IMR-90 (cell line): Measurements from ENCODE around the gene CCT3.

ENCODE experiments used
- CHD1 ChIP-seq: IDR thresholded peaks from 2 replicates; pipeline ENCODE4 v1.6.1; 2012; ENCODE audit warnings: low read depth, low read length, improper control_type of control experiment
- CTCF ChIP-seq: conservative IDR thresholded peaks from 2 replicates; pipeline ENCODE4 v1.5.1; 2012; ENCODE audit warnings: mild to moderate bottlenecking, low read depth, low read length, improper control_type of control experiment
- FOS ChIP-seq: fragments of 150-350 bp; IDR thresholded peaks from 2 replicates; pipeline ENCODE4 v1.6.1; 2016; ENCODE audit warnings: low read depth, low read length
- MAFK ChIP-seq: IDR thresholded peaks from 2 replicates; pipeline ENCODE4 v1.6.1; 2012; ENCODE audit warnings: low read depth, low read length, improper control_type of control experiment
- POLR2A ChIP-seq: IDR thresholded peaks from 2 replicates; pipeline ENCODE4 v1.6.1; 2012; ENCODE audit warnings: mild to moderate bottlenecking, low read depth, low read length
- USF2 ChIP-seq: fragments of 150-350 bp; IDR thresholded peaks from 2 replicates; pipeline ENCODE4 v1.6.1; 2017; ENCODE audit warnings: mild to moderate bottlenecking, antibody characterized with exemption, low read length, low read depth

- TF ChIP-seq CTCF, result no peak
- TF ChIP-seq CHD1, result no peak
- no peak for TF ChIP-seq POLR2A
- no peak for TF ChIP-seq FOS
- TF ChIP-seq USF2, result no peak
- no peak for TF ChIP-seq MAFK
Observed at GRCh38 chr1:156346636-156347035, 8.5 kb upstream of the CCT3 start.
